Immature natural killer cell (primary cell): ENCODE results near the gene FBXO36. TPM values are rescaled to one million over a fixed set of nuclear protein-coding genes. Genes with fewer than 3 reads are reported as not detected.
"Not testable (repeated sequence)": the region's sequence is repeated elsewhere in the genome, so short reads cannot be mapped to it uniquely, and the experiment has no call there.

Experiments
- DNase-seq, 3 donors: peaks; one replicate each; pipeline ENCODE4 v3.0.0; 2022; ENCODE audit warnings: mixed read lengths in 1 of 3
- H3K27ac Mint-ChIP-seq, 6 donors: one replicate each; pipeline ENCODE4 v1.8.0; 2020; ENCODE audit warnings: mixed read lengths in 6 of 6, mild to moderate bottlenecking in 5 of 6, inconsistent platforms in 4 of 6, moderate library complexity in 3 of 6
- H3K27me3 Mint-ChIP-seq, 3 donors: one replicate each; pipeline ENCODE4 v1.8.0; 2020 to 2021; ENCODE audit warnings: low read depth in 3 of 3, mild to moderate bottlenecking in 3 of 3, mixed read lengths in 3 of 3, moderate library complexity in 3 of 3, inconsistent platforms in 1 of 3
- H3K36me3 Mint-ChIP-seq, 3 donors: one replicate each; pipeline ENCODE4 v1.8.0; 2020; ENCODE audit warnings: mixed read lengths in 3 of 3, inconsistent platforms in 2 of 3, mild to moderate bottlenecking in 2 of 3
- H3K4me1 Mint-ChIP-seq, 2 donors: one replicate each; pipeline ENCODE4 v1.8.0; 2020; ENCODE audit warnings: inconsistent platforms in 2 of 2, mild to moderate bottlenecking in 2 of 2, mixed read lengths in 2 of 2, moderate library complexity in 1 of 2
- H3K4me3 Mint-ChIP-seq, 5 donors: one replicate each; pipeline ENCODE4 v1.8.0; 2020; ENCODE audit warnings: mild to moderate bottlenecking in 5 of 5, mixed read lengths in 5 of 5, inconsistent platforms in 3 of 5, moderate library complexity in 3 of 5
- H3K9me3 Mint-ChIP-seq, 6 donors: one replicate each; pipeline ENCODE4 v1.8.0; 2020; ENCODE audit warnings: mild to moderate bottlenecking in 6 of 6, mixed read lengths in 6 of 6, inconsistent platforms in 4 of 6, moderate library complexity in 3 of 6
- polyA plus RNA-seq, 3 donors: library from polyadenylated mRNA; unstranded; fragments of 300-500 nt; fragmentation: Illumina TruSeq; gene quantifications; one replicate each; pipeline ENCODE4 v1.2.3, GENCODE V29; 2021

Gene FBXO36
- polyA plus RNA-seq, 3 donors from 2014 or later, result 0.41 to 3.7 (median 1.3) TPM

- peak overlapping the region in 2 of 5 donors; percentile 0 to 11 for H3K4me3 Mint-ChIP-seq
- H3K27me3 Mint-ChIP-seq, result no peaks in the 10 kb centered on the region
- H3K36me3 Mint-ChIP-seq, result peaks cover 0 to 7% (median 6%) of the 10 kb centered on the region in 3 donors
- H3K27ac Mint-ChIP-seq, result peak overlapping the region in 5 of 6 donors; percentile 4 to 66 (median 27)
- no peak for DNase-seq
- H3K9me3 Mint-ChIP-seq, result no peaks in the 10 kb centered on the region
- peaks cover 67 to 89% of the 10 kb centered on the region in 2 donors for H3K4me1 Mint-ChIP-seq
Measured at GRCh38 chr2:229899604-229900003, 22.7 kb upstream of the FBXO36 start.

- Mint-ChIP-seq H3K4me3 (no peak overlapping the region), H3K36me3 (peaks cover under 1 to 7% (median 6%) of the 10 kb centered on the region in 3 donors), H3K4me1 (peaks cover 63 to 89% of the 10 kb centered on the region in 2 donors), H3K27ac (peak overlapping the region in 1 of 6 donors; percentile 66), H3K27me3 (no peaks in the 10 kb centered on the region), H3K9me3 (no peaks in the 10 kb centered on the region)
- DNase-seq, result no peak
Measured at GRCh38 chr2:229900012-229900411, 22.3 kb upstream of the FBXO36 start.

DNA sequence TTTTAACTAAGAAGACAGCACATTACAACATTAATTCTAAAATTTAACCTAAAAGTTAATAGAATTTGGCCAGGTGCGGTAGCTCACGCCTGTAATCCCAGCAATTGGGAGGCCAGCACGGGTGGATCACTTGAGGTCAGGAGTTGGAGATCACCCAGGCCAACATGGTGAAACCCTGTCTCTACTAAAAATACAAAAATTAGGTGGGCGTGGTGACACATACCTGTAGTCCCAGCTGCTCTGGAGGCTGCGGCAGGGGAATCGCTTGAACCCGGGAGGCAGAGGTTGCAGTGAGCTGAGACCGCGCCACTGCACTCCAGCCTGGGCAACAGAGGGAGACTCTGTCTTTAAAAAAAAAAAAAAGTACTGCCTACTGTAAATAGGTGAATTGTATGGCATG lies 21.8 kb upstream of the FBXO36 start:
- H3K36me3 Mint-ChIP-seq, DNase-seq, H3K27me3 Mint-ChIP-seq, H3K4me3 Mint-ChIP-seq, H3K9me3 Mint-ChIP-seq: not testable (repeated sequence)
- Mint-ChIP-seq H3K4me1 (peaks cover 64 to 89% of the 10 kb centered on the region in 2 donors), H3K27ac (peak overlapping the region in 1 of 6 donors; percentile 66)

DNA sequence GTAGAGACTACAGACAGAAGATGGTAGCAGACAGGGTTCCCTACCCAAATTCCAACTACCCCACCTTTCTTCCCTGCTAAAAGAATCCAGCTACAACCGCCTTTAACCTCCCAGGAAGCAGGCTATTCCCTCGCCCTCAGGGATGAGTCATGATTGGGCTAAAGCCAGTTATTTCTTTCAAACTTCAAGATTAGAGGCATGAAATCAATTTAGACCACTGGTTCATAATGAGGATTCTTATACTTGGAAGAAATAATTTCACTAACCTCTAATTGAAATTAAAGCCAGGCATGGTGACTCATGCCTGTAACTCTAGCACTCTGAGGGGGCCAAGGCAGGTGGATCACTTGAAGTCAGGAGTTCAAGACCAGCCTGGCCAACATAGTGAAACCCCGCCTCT lies 20.5 kb upstream of the FBXO36 start:
- Mint-ChIP-seq H3K4me3 (no peak overlapping the region), H3K27ac (no peak overlapping the region), H3K27me3 (no peaks in the 10 kb centered on the region), H3K9me3 (no peaks in the 10 kb centered on the region), H3K4me1 (peaks cover 59 to 82% of the 10 kb centered on the region in 2 donors), H3K36me3 (peaks cover 6 to 7% (median 7%) of the 10 kb centered on the region in 3 donors)
- no peak for DNase-seq

- no peak for DNase-seq
- Mint-ChIP-seq H3K36me3 (peaks cover 8 to 14% (median 12%) of the 10 kb centered on the region in 3 donors), H3K9me3 (no peaks in the 10 kb centered on the region), H3K27ac (peak overlapping the region in 2 of 6 donors; percentile 22 to 31), H3K4me1 (peaks cover 56 to 82% of the 10 kb centered on the region in 2 donors), H3K4me3 (no peak overlapping the region), H3K27me3 (no peaks in the 10 kb centered on the region)
Measured at GRCh38 chr2:229903037-229903436, 19.3 kb upstream of the FBXO36 start.

DNA sequence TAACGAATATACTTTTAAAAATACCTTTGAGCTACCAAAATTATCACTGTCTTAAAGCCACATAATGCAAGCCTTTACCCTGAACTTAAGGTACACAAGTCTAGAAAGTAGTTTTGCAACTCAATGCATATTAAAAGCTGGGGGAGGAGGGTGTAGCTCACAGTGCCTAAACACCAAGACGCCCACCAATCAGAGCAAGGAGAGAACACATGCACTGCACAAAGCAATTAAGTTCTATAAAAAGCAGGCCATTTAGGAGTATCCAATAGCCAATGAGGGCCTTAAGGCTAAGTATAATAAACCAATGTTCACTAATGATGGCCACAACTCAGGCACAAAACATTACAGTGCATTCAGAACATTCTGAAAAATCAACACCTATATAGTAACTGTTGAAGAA lies 16.7 kb upstream of the FBXO36 start:
- Mint-ChIP-seq H3K9me3 (no peaks in the 10 kb centered on the region), H3K4me3 (peak overlapping the region in 2 of 5 donors; percentile 7 to 9), H3K27me3 (peaks cover 0 to 2% (median 0%) of the 10 kb centered on the region in 3 donors), H3K4me1 (peaks cover 52 to 71% of the 10 kb centered on the region in 2 donors), H3K27ac (peak overlapping the region; percentile 9 to 67 (median 31)), H3K36me3 (peaks cover 11 to 17% (median 14%) of the 10 kb centered on the region in 3 donors)
- DNase-seq, result no peak

DNA sequence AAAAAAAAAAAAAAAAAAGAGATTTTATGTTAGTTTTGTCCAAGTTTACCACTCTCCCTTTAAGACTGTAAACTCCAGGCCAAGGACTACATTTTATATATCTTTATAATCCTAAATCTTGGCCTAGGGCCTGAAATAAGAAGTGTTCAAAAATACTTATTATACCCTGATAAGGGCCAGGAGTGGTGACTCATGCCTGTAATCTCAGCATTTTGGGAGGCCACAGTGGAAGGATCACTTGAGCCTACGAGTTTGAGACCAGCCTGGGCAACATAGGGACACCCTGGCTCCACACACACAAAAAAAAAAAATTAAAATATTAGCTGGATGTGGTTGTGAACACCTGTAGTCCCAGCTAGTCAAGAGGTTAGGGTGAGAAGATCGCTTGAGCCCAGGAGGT lies 13.2 kb upstream of the FBXO36 start:
- no peak for DNase-seq
- Mint-ChIP-seq H3K4me1 (peaks cover 60 to 81% of the 10 kb centered on the region in 2 donors), H3K27me3 (peaks cover 0 to 2% (median 0%) of the 10 kb centered on the region in 3 donors), H3K27ac (peak overlapping the region in 2 of 6 donors; percentile 60 to 72), H3K4me3 (no peak overlapping the region), H3K9me3 (no peaks in the 10 kb centered on the region), H3K36me3 (peaks cover 4 to 17% (median 9%) of the 10 kb centered on the region in 3 donors)

- no peak for DNase-seq
- Mint-ChIP-seq H3K4me3 (peak overlapping the region in 2 of 5 donors; percentile 17 to 39), H3K4me1 (peaks cover 61 to 82% of the 10 kb centered on the region in 2 donors), H3K27ac (peak overlapping the region; percentile 16 to 80 (median 60)), H3K27me3 (peaks cover 0 to 2% (median 1%) of the 10 kb centered on the region in 3 donors), H3K36me3 (peaks cover 4 to 13% (median 9%) of the 10 kb centered on the region in 3 donors), H3K9me3 (no peaks in the 10 kb centered on the region)
Measured at GRCh38 chr2:229910147-229910831, 12.0 kb upstream of the FBXO36 start.

- Mint-ChIP-seq H3K27ac (peak overlapping the region; percentile 16 to 80 (median 62)), H3K9me3 (no peaks in the 10 kb centered on the region), H3K27me3 (peaks cover 0 to 3% (median 2%) of the 10 kb centered on the region in 3 donors), H3K36me3 (peaks cover 4 to 9% (median 9%) of the 10 kb centered on the region in 3 donors), H3K4me1 (peaks cover 59 to 82% of the 10 kb centered on the region in 2 donors), H3K4me3 (no peak overlapping the region)
- peak in 2 of 3 donors; percentile 7 to 11 for DNase-seq
Measured at GRCh38 chr2:229910832-229911412, 11.4 kb upstream of the FBXO36 start.

DNA sequence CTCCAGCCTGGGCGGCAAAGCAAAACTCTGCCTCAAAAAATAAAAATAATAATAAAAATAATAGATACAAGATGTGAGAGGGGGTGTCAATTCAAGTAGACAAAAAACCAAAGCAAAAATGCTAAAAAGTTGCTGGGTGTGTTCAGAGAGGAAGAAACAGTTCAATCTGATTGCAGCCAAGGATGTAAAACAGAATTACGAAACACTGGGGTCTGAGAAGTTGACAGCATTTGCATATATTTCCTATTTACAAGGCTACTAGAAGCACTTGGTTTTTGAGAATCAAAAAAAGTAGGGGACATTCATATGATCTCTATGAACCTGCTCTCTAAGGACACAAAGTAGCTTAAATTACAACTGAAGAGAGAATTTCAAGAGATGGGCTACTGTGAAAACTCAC lies 8.1 kb upstream of the FBXO36 start:
- peaks cover 2 to 3% (median 2%) of the 10 kb centered on the region in 3 donors for H3K27me3 Mint-ChIP-seq
- H3K9me3 Mint-ChIP-seq, result no peaks in the 10 kb centered on the region
- peak overlapping the region; percentile 18 to 76 (median 42) for H3K27ac Mint-ChIP-seq
- H3K4me1 Mint-ChIP-seq, result peaks cover 65 to 92% of the 10 kb centered on the region in 2 donors
- H3K36me3 Mint-ChIP-seq, result peaks cover 4 to 8% (median 7%) of the 10 kb centered on the region in 3 donors
- H3K4me3 Mint-ChIP-seq, result no peak overlapping the region
- no peak for DNase-seq

DNA sequence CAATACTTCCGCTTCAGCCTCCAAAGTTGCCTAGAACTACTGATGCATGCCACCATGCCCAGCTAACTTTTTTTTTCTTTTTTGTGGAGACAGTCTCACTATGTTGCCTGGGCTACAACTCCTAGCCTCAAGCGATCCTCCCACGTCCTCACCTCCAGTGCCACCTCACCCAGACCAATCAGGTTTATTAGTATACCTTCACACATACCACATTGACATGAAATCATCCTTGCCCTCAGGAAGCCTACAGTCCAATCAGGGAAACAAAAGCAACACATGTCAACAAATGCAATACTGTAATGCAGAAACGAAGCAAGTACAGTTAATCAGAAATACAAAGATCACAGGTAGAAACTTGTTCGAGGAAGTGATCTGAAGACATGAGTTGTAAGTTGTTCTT lies 4.5 kb upstream of the FBXO36 start:
- H3K27me3 Mint-ChIP-seq, result peaks cover 8 to 27% (median 21%) of the 10 kb centered on the region in 3 donors
- H3K9me3 Mint-ChIP-seq, result no peaks in the 10 kb centered on the region
- H3K36me3 Mint-ChIP-seq, result peaks cover 4 to 8% (median 7%) of the 10 kb centered on the region in 3 donors
- H3K27ac Mint-ChIP-seq, result peak overlapping the region; percentile 7 to 84 (median 63)
- no peak for DNase-seq
- H3K4me1 Mint-ChIP-seq, result peaks cover 61 to 81% of the 10 kb centered on the region in 2 donors
- peak overlapping the region in 1 of 5 donors; percentile 30 for H3K4me3 Mint-ChIP-seq

- Mint-ChIP-seq H3K4me1 (peaks cover 51 to 66% of the 10 kb centered on the region in 2 donors), H3K36me3 (peaks cover 4 to 8% (median 7%) of the 10 kb centered on the region in 3 donors), H3K27ac (peak overlapping the region; percentile 93 to 100 (median 94)), H3K27me3 (peaks cover 9 to 32% (median 24%) of the 10 kb centered on the region in 3 donors), H3K4me3 (peak overlapping the region; percentile 90 to 100 (median 96)), H3K9me3 (no peaks in the 10 kb centered on the region)
- peak; percentile 29 to 38 (median 30) for DNase-seq
Measured at GRCh38 chr2:229920011-229920641, 2.2 kb upstream of the FBXO36 start.

DNA sequence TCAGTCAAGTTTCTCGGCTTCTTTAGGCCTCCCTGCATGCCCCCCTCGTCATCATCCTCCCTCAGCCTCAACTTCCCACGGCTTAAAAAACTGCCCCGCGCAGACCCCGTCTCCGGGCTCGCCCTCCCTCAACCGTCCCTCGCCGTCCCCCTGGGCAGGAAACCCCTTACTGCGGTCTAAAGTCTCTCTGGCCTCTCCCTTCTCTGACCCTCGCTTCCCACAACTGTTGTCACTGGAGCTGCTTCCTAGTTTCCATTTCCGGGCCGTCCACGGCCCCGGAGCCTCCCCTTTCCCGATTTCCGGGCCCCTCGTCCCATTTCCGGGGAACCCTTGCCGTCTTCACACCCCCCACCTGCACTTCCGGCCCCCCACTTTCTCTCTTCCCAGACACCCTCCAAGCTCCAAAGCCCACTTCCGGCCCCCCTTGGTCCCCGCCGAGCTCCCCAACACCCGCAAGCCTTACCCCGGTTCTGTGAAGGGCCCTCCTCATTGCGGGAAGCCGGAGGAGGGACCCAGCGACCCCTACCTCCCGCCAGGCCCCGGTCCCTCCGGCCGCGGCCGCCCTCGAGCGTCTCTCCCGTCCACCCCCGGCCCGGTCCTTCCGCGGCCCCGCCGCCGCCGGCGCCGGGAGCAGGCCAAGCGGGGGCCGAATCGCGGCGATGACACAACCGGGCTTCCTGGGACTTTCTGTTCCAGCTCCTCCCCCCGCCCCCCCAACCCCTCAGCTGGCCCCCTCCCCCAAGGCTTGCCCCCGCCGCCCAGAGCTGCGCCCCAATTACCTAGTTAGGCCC lies 1.0 kb upstream of the FBXO36 start:
- Mint-ChIP-seq H3K27me3 (peaks cover 9 to 29% (median 24%) of the 10 kb centered on the region in 3 donors), H3K4me1 (peaks cover 45 to 60% of the 10 kb centered on the region in 2 donors), H3K36me3 (peaks cover 4 to 8% (median 7%) of the 10 kb centered on the region in 3 donors)

More for the DNA sequence above, 1.0 kb upstream of the FBXO36 start:
- Mint-ChIP-seq H3K4me3 (peak overlapping the region; percentile 95 to 100 (median 98)), H3K9me3 (no peaks in the 10 kb centered on the region), H3K27ac (peak overlapping the region; percentile 93 to 100 (median 96))
- DNase-seq, result peak; percentile 69 to 73 (median 73)
